GM23248 (cell line): ENCODE measurements around the gene KRTAP4-3.

Experiments
- EZH2 ChIP-seq: fragments of 200-600 bp; sonication (generic); IDR thresholded peaks from 2 replicates; pipeline ENCODE4 v1.6.1; 2018; ENCODE audit warnings: antibody characterized with exemption, mild to moderate bottlenecking; ENCODE audit not compliant: insufficient read depth, poor library complexity, severe bottlenecking
- EZH2phosphoT487 ChIP-seq: fragments of 200-600 bp; sonication (generic); IDR thresholded peaks from 2 replicates; pipeline ENCODE4 v1.6.1; 2018; ENCODE audit warnings: antibody characterized with exemption, moderate library complexity, mild to moderate bottlenecking, low read depth; ENCODE audit not compliant: insufficient read depth

DNA sequence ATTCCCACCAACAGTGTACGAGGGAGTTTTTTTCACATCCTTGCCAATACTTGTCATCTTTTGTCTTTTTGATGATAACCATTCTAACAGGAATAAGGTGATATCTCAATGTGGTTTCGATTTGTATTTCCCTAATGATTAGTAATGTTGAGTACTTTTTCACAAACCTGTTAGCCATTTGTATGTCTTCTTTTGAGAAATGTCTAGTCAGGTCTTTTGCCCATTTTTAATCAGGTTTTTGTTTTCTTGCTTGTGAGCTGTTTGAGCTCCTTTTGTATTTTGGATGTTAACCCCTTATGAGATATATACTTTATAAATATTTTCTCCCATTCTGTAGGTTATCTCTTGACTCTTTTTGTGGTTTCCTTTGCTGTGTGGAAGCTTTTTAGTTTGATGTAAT is 16.5 kb downstream of the KRTAP4-3 start:
- TF ChIP-seq EZH2: no peak
- TF ChIP-seq EZH2phosphoT487: no peak
